Measurements from ENCODE around the gene ELMO1. TPM values are rescaled to one million over a fixed set of nuclear protein-coding genes. Genes with fewer than 3 reads are reported as not detected.

Gene ELMO1
- total and polyA plus RNA-seq, 2 experiments from 2014 or later = 19.7 to 28.7 TPM

- TF ChIP-seq EZH2phosphoT487 (IDR thresholded peaks at IDR 0.05; ENCODE audit: low read depth, severe bottlenecking, unreplicated experiment) = no peak
- H3K4me3 ChIP-seq = no peak overlapping the region
- WGBS (ENCODE audit: low lambda C conversion rate, missing lambda C conversion rate) = 92% methylated on average over 4 of the region's 4 CpGs
- H3K27me3 ChIP-seq = no peaks in the 10 kb centered on the region
- no peak for DNase-seq (ENCODE audit: low spot score)
- no peaks in the 10 kb centered on the region for H3K9me3 ChIP-seq (ENCODE audit: low read depth)
- no peak overlapping the region for H2AFZ ChIP-seq
- H3K79me2 ChIP-seq = no peaks in the 10 kb centered on the region
- H3K9me2 ChIP-seq (replicated peaks; ENCODE audit: insufficient read depth) = no peaks in the 10 kb centered on the region
- no peak overlapping the region for H3K4me2 ChIP-seq
- no peaks in the 10 kb centered on the region for H4K20me1 ChIP-seq (ENCODE audit: insufficient read depth, poor library complexity, severe bottlenecking)
- H3K36me3 ChIP-seq (replicated peaks; ENCODE audit: insufficient read depth, low read depth) = no peaks in the 10 kb centered on the region
- H3K4me1 ChIP-seq (ENCODE audit: insufficient read depth) = peaks cover 5% of the 10 kb centered on the region
- no peak overlapping the region for H3K27ac ChIP-seq
Measured at GRCh38 chr7:37322831-37323230, 125.8 kb downstream of the ELMO1 start.

- Histone ChIP-seq H3K27ac (no peak overlapping the region), H3K4me2 (no peak overlapping the region), H4K20me1 (ENCODE audit: insufficient read depth, poor library complexity, severe bottlenecking) (no peaks in the 10 kb centered on the region)
Measured at GRCh38 chr7:37320848-37321468, 127.7 kb downstream of the ELMO1 start.

GRCh38 chr7:37320140-37320847, 128.4 kb downstream of the ELMO1 start:
- H3K4me3 ChIP-seq = no peak overlapping the region

More at GRCh38 chr7:37320848-37321468, 127.7 kb downstream of the ELMO1 start:
- Histone ChIP-seq H3K36me3 (replicated peaks; ENCODE audit: insufficient read depth, low read depth) (no peaks in the 10 kb centered on the region), H3K79me2 (no peaks in the 10 kb centered on the region), H2AFZ (no peak overlapping the region), H3K9me2 (replicated peaks; ENCODE audit: insufficient read depth) (no peaks in the 10 kb centered on the region), H3K4me1 (ENCODE audit: insufficient read depth) (peaks cover 5% of the 10 kb centered on the region), H3K4me3 (no peak overlapping the region), H3K27me3 (no peaks in the 10 kb centered on the region), H3K9me3 (ENCODE audit: low read depth) (no peaks in the 10 kb centered on the region)
- DNase-seq (ENCODE audit: low spot score) = peak; percentile 14
- WGBS (ENCODE audit: low lambda C conversion rate, missing lambda C conversion rate) = 86% methylated on average over 10 of the region's 10 CpGs
- TF ChIP-seq EZH2phosphoT487 (IDR thresholded peaks at IDR 0.05; ENCODE audit: low read depth, severe bottlenecking, unreplicated experiment) = no peak
- TF ChIP-seq EZH2 (IDR thresholded peaks at IDR 0.05; ENCODE audit: borderline replicate concordance) = no peak
- no peak for TF ChIP-seq CTCF (IDR thresholded peaks at IDR 0.05; ENCODE audit: poor library complexity)

More at GRCh38 chr7:37320140-37320847, 128.4 kb downstream of the ELMO1 start:
- H3K27me3 ChIP-seq = no peaks in the 10 kb centered on the region
- H3K79me2 ChIP-seq = no peaks in the 10 kb centered on the region
- TF ChIP-seq EZH2phosphoT487 (IDR thresholded peaks at IDR 0.05; ENCODE audit: low read depth, severe bottlenecking, unreplicated experiment) = no peak
- TF ChIP-seq EZH2 (IDR thresholded peaks at IDR 0.05; ENCODE audit: borderline replicate concordance) = no peak
- TF ChIP-seq CTCF (IDR thresholded peaks at IDR 0.05; ENCODE audit: poor library complexity) = no peak
- no peak overlapping the region for H2AFZ ChIP-seq
- WGBS (ENCODE audit: low lambda C conversion rate, missing lambda C conversion rate) = 70% methylated on average over 6 of the region's 6 CpGs
- H3K4me1 ChIP-seq (ENCODE audit: insufficient read depth) = peaks cover 5% of the 10 kb centered on the region
- peak; percentile 12 for DNase-seq (ENCODE audit: low spot score)
- H3K27ac ChIP-seq = no peak overlapping the region
- no peaks in the 10 kb centered on the region for H3K36me3 ChIP-seq (replicated peaks; ENCODE audit: insufficient read depth, low read depth)
- H3K4me2 ChIP-seq = no peak overlapping the region
- H3K9me2 ChIP-seq (replicated peaks; ENCODE audit: insufficient read depth) = no peaks in the 10 kb centered on the region
- no peaks in the 10 kb centered on the region for H4K20me1 ChIP-seq (ENCODE audit: insufficient read depth, poor library complexity, severe bottlenecking)
- H3K9me3 ChIP-seq (ENCODE audit: low read depth) = no peaks in the 10 kb centered on the region

All from hepatocyte (in vitro differentiated cells).